SK-N-SH treated with all-trans-retinoic acid at 6 μM for 48 hours (cell line): ENCODE results near the gene ROPN1L.
A peak's percentile ranks its signal among the peaks of the same experiment; 100 is the strongest.

Source experiments
- ATAC-seq: fragments of 200-7000 bp; cut with Tn5 transposase; 3 replicates; pipeline ENCODE4 v1.9.1; 2020; ENCODE audit warnings: mild to moderate bottlenecking, moderate library complexity
- ARNTL ChIP-seq: fragments of 450-650 bp; formaldehyde crosslinking; IDR thresholded peaks from 2 replicates; pipeline ENCODE4 v1.5.0; 2020; ENCODE audit warnings: low read depth, mild to moderate bottlenecking, moderate library complexity, borderline replicate concordance
- BACH2 ChIP-seq: fragments of 250-450 bp; sonication (Bioruptor Pico); IDR thresholded peaks from 2 replicates; pipeline ENCODE4 v1.9.0; 2021; ENCODE audit warnings: mild to moderate bottlenecking, borderline replicate concordance
- CSDC2 ChIP-seq: fragments of 250-450 bp; sonication (Bioruptor Pico); IDR thresholded peaks from 2 replicates; pipeline ENCODE4 v1.5.0; 2020; ENCODE audit warnings: mild to moderate bottlenecking, moderate library complexity
- ESRRG ChIP-seq: fragments of 250-450 bp; sonication (Bioruptor Pico); IDR thresholded peaks from 2 replicates; pipeline ENCODE4 v1.6.1; 2021; ENCODE audit warnings: mild to moderate bottlenecking
- GLIS3 ChIP-seq: fragments of 250-450 bp; sonication (Bioruptor Pico); IDR thresholded peaks from 2 replicates; pipeline ENCODE4 v1.5.0; 2020; ENCODE audit warnings: mild to moderate bottlenecking, moderate library complexity
- ISL1 ChIP-seq: fragments of 250-450 bp; sonication (Bioruptor Pico); IDR thresholded peaks from 2 replicates; pipeline ENCODE4 v2.1.2; 2022; ENCODE audit warnings: mild to moderate bottlenecking, moderate library complexity
- OSR1 ChIP-seq: fragments of 250-450 bp; sonication (Bioruptor Pico); IDR thresholded peaks from 2 replicates; pipeline ENCODE4 v1.8.0; 2022; ENCODE audit warnings: moderate library complexity, mild to moderate bottlenecking, inconsistent platforms
- PATZ1 ChIP-seq: fragments of 250-450 bp; sonication (Bioruptor Pico); IDR thresholded peaks from 2 replicates; pipeline ENCODE4 v1.8.0; 2020; ENCODE audit warnings: mild to moderate bottlenecking, moderate library complexity, borderline replicate concordance
- PPARA ChIP-seq: fragments of 250-450 bp; sonication (Bioruptor Pico); IDR thresholded peaks from 2 replicates; pipeline ENCODE4 v1.5.0; 2020; ENCODE audit warnings: mild to moderate bottlenecking, borderline replicate concordance
- RARB ChIP-seq: fragments of 250-450 bp; sonication (Bioruptor Pico); IDR thresholded peaks from 2 replicates; pipeline ENCODE4 v1.8.0; 2021; ENCODE audit warnings: mild to moderate bottlenecking, moderate library complexity
- SNAI2 ChIP-seq: fragments of 250-450 bp; sonication (Bioruptor Pico); IDR thresholded peaks from 2 replicates; pipeline ENCODE4 v1.5.0; 2020; ENCODE audit warnings: mild to moderate bottlenecking, moderate library complexity
- TCF4 ChIP-seq: fragments of 250-450 bp; sonication (Bioruptor Pico); IDR thresholded peaks from 2 replicates; pipeline ENCODE4 v1.8.0; 2021; ENCODE audit warnings: mild to moderate bottlenecking, moderate library complexity, borderline replicate concordance
- TSHZ2 ChIP-seq: fragments of 250-450 bp; sonication (Bioruptor Pico); IDR thresholded peaks from 2 replicates; pipeline ENCODE4 v1.5.0; 2020; ENCODE audit warnings: mild to moderate bottlenecking, moderate library complexity
- ZFP3 ChIP-seq: fragments of 250-450 bp; sonication (Bioruptor Pico); IDR thresholded peaks from 2 replicates; pipeline ENCODE4 v1.5.0; 2020; ENCODE audit warnings: mild to moderate bottlenecking, moderate library complexity
- ZFP30 ChIP-seq: fragments of 450-650 bp; formaldehyde crosslinking; IDR thresholded peaks from 2 replicates; pipeline ENCODE4 v1.5.0; 2022; ENCODE audit warnings: mild to moderate bottlenecking, moderate library complexity
- ZNF8 ChIP-seq: fragments of 450-650 bp; formaldehyde crosslinking; IDR thresholded peaks from 2 replicates; pipeline ENCODE4 v1.5.0; 2020; ENCODE audit warnings: mild to moderate bottlenecking, moderate library complexity
- TF ChIP-seq, protein P1 (sequence below): fragments of 250-450 bp; sonication (Bioruptor Pico); IDR thresholded peaks from 2 replicates; pipeline ENCODE4 v1.8.0; 2021; ENCODE audit warnings: low read depth, mild to moderate bottlenecking, moderate library complexity, borderline replicate concordance
- TF ChIP-seq, protein P2 (sequence below): fragments of 250-450 bp; sonication (Bioruptor Pico); IDR thresholded peaks from 2 replicates; pipeline ENCODE4 v1.5.1; 2021; ENCODE audit warnings: mild to moderate bottlenecking, moderate library complexity

Gene ROPN1L

DNA sequence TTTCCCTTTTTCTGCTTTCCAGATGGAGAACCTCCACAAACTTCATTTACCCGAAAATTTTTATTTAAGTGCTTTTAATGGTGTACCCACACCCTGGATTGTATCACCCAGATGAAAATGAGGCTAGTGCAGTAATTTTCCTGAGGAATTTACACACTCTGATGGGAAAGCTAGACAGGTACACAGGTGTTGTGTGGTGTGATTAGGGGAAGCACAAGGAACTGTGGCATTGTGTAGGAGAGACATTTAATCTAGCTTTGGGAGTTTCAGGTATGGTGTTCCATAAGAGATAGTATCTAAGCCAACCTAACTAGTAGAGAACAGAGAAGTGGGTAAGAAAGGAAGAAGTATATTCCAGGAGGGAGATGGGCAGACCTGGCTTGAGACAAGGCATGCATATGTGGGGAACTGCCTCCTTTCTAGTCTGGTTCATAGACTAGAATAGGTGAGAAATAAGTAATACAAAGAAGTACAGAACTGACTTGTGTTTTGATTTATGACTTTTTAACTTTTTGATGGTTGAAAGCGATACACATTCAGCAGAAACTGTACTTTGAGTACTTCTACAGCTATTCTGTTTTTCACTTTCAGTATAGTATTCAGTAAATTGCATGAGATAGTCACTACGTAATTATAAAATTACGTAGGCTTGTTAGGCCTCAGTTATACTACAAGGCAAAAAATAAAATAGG lies 22.9 kb upstream of the ROPN1L start:
- no peak for TF ChIP-seq ARNTL (CRISPR knock-in tag)
- TF ChIP-seq ZFP30 (CRISPR knock-in tag): no peak
- TF ChIP-seq PPARA: no peak
- no peak for TF ChIP-seq ZFP3
- TF ChIP-seq, protein P1, sequence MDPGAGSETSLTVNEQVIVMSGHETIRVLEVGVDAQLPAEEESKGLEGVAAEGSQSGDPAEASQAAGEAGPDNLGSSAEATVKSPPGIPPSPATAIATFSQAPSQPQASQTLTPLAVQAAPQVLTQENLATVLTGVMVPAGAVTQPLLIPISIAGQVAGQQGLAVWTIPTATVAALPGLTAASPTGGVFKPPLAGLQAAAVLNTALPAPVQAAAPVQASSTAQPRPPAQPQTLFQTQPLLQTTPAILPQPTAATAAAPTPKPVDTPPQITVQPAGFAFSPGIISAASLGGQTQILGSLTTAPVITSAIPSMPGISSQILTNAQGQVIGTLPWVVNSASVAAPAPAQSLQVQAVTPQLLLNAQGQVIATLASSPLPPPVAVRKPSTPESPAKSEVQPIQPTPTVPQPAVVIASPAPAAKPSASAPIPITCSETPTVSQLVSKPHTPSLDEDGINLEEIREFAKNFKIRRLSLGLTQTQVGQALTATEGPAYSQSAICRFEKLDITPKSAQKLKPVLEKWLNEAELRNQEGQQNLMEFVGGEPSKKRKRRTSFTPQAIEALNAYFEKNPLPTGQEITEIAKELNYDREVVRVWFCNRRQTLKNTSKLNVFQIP (CRISPR knock-in tag): no peak
- no peak for TF ChIP-seq OSR1 (CRISPR knock-in tag)
- TF ChIP-seq ESRRG (CRISPR knock-in tag): no peak
- TF ChIP-seq ISL1 (CRISPR knock-in tag): no peak
- TF ChIP-seq SNAI2 (CRISPR knock-in tag): no peak
- no peak for TF ChIP-seq TSHZ2 (CRISPR knock-in tag)
- no peak for TF ChIP-seq GLIS3 (CRISPR knock-in tag)
- no peak for TF ChIP-seq ZNF8 (CRISPR knock-in tag)
- no peak for ATAC-seq

GRCh38 chr5:10420468-10420867 lies 21.2 kb upstream of the ROPN1L start:
- TF ChIP-seq BACH2 (CRISPR knock-in tag): 0 out of 2 replicates have a peak, but pooled peaks have one; percentile 11
- TF ChIP-seq TCF4: peak; percentile 88
- peak; percentile 96 for TF ChIP-seq TSHZ2 (CRISPR knock-in tag)
- TF ChIP-seq, protein P2, sequence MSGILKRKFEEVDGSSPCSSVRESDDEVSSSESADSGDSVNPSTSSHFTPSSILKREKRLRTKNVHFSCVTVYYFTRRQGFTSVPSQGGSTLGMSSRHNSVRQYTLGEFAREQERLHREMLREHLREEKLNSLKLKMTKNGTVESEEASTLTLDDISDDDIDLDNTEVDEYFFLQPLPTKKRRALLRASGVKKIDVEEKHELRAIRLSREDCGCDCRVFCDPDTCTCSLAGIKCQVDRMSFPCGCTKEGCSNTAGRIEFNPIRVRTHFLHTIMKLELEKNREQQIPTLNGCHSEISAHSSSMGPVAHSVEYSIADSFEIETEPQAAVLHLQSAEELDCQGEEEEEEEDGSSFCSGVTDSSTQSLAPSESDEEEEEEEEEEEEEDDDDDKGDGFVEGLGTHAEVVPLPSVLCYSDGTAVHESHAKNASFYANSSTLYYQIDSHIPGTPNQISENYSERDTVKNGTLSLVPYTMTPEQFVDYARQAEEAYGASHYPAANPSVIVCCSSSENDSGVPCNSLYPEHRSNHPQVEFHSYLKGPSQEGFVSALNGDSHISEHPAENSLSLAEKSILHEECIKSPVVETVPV (CRISPR knock-in tag): no peak
- TF ChIP-seq PATZ1 (CRISPR knock-in tag): no peak
- TF ChIP-seq ISL1 (CRISPR knock-in tag): peak; percentile 64
- peak; percentile 46 for ATAC-seq

GRCh38 chr5:10420932-10421331 lies 20.7 kb upstream of the ROPN1L start:
- peak; percentile 41 for ATAC-seq
- TF ChIP-seq ZFP3 (no peak), OSR1 (CRISPR knock-in tag) (no peak), CSDC2 (no peak), TSHZ2 (CRISPR knock-in tag) (no peak), RARB (CRISPR knock-in tag) (no peak)
- TF ChIP-seq, protein P1 (CRISPR knock-in tag): no peak
